Common myeloid progenitor, CD34-positive (primary cell): Measurements from ENCODE around the gene RASL11B.

ENCODE experiments used
- CTCF ChIA-PET: fragments of 350-600 bp; sonication (Branson Sonifier 250); formaldehyde crosslinking; loops from one replicate; lab custom pipeline; 2021; ENCODE audit warnings: antibody characterized with exemption; lab: Charles Lee
- POLR2A ChIA-PET: fragments of 350-600 bp; sonication (Branson Sonifier 250); formaldehyde crosslinking; loops from one replicate; lab custom pipeline; 2021; ENCODE audit warnings: antibody characterized with exemption; lab: Charles Lee
- DNase-seq, 3 donors: peaks; one replicate each; pipeline versions ENCODE4 v3.0.0 to v3.0.0-alpha.2; 2013
- H3K27ac ChIP-seq, 2 experiments: 1 replicate in 1 of 2; 2 replicates in 1 of 2; pipeline ENCODE4 v1.7.0; 2013; ENCODE audit warnings: inconsistent platforms in 2 of 2, low read length in 2 of 2, mild to moderate bottlenecking in 2 of 2, low read depth in 1 of 2, moderate library complexity in 1 of 2; ENCODE audit not compliant: severe bottlenecking in 2 of 2, insufficient read depth in 1 of 2, poor library complexity in 1 of 2
- H3K27me3 ChIP-seq, 5 experiments: replicated peaks in 2 of 5; 1 replicate in 3 of 5; 2 replicates in 2 of 5; pipeline versions ENCODE4 v1.6.1 to v1.7.0; 2013; ENCODE audit warnings: low read length in 4 of 5, mild to moderate bottlenecking in 2 of 5, moderate library complexity in 2 of 5, inconsistent platforms in 1 of 5; ENCODE audit not compliant: insufficient read depth in 5 of 5, control insufficient read depth in 4 of 5
- H3K36me3 ChIP-seq, 4 experiments: 1 replicate in 2 of 4; 2 replicates in 2 of 4; pipeline versions ENCODE4 v1.6.1 to v1.7.0; 2013; ENCODE audit warnings: low read length in 3 of 4, control low read depth in 1 of 4, mild to moderate bottlenecking in 1 of 4; ENCODE audit not compliant: control insufficient read depth in 4 of 4, insufficient read depth in 4 of 4
- H3K4me1 ChIP-seq, 4 experiments: 1 replicate in 3 of 4; 2 replicates in 1 of 4; pipeline versions ENCODE4 v1.6.1 to v1.7.1; 2013; ENCODE audit warnings: low read length in 3 of 4, mild to moderate bottlenecking in 3 of 4, control low read depth in 1 of 4, inconsistent platforms in 1 of 4, moderate library complexity in 1 of 4; ENCODE audit not compliant: control insufficient read depth in 4 of 4, insufficient read depth in 4 of 4; ENCODE audit errors: control extremely low read depth in 1 of 4
- H3K4me3 ChIP-seq, 7 experiments: 1 replicate in 4 of 7; 2 replicates in 3 of 7; pipeline versions ENCODE4 v1.5.1 to v1.7.0; 2013; ENCODE audit warnings: mild to moderate bottlenecking in 7 of 7, low read length in 6 of 7, moderate library complexity in 6 of 7, inconsistent platforms in 2 of 7, low read depth in 2 of 7, control low read depth in 1 of 7; ENCODE audit not compliant: insufficient read depth in 4 of 7, control insufficient read depth in 1 of 7; ENCODE audit errors: extremely low read depth in 1 of 7
- H3K9me3 ChIP-seq, 5 experiments: 1 replicate in 4 of 5; 2 replicates in 1 of 5; pipeline versions ENCODE4 v1.6.1 to v1.7.1; 2013; ENCODE audit warnings: low read length in 4 of 5, mild to moderate bottlenecking in 2 of 5, inconsistent platforms in 1 of 5, low read depth in 1 of 5, moderate library complexity in 1 of 5; ENCODE audit not compliant: control insufficient read depth in 4 of 5, insufficient read depth in 2 of 5; ENCODE audit errors: control extremely low read depth in 1 of 5
- WGBS: methylation state at CpG from one replicate; pipeline ENCODE4 v1.1.5; 2013; ENCODE audit not compliant: insufficient coverage; 5-methylcytosine and 5-hydroxymethylcytosine counted together

The RASL11B gene

GRCh38 chr4:52880994-52881393, 18.9 kb downstream of the RASL11B start:
- Histone ChIP-seq H3K4me3 (no peak overlapping the region), H3K9me3 (no peaks in the 10 kb centered on the region), H3K4me1 (peaks cover 0 to 7% (median 0%) of the 10 kb centered on the region in 4 experiments), H3K36me3 (peaks cover 0 to 6% (median 2%) of the 10 kb centered on the region in 4 experiments), H3K27me3 (no peaks in the 10 kb centered on the region), H3K27ac (no peak overlapping the region)
- CTCF ChIA-PET = no interaction called here
- POLR2A ChIA-PET = no interaction called here
- 86% methylated on average over 1 of the region's 1 CpG for WGBS
- DNase-seq = no peak

GRCh38 chr4:52883183-52883621, 21.1 kb downstream of the RASL11B start:
- H3K27me3 ChIP-seq = no peaks in the 10 kb centered on the region
- DNase-seq = no peak
- 94% methylated on average over 4 of the region's 4 CpGs for WGBS

GRCh38 chr4:52883707-52884669, 21.9 kb downstream of the RASL11B start:
- Histone ChIP-seq H3K36me3 (peaks cover 0 to 15% (median 4%) of the 10 kb centered on the region in 4 experiments), H3K4me3 (no peak overlapping the region), H3K9me3 (peaks cover 0 to 7% (median 5%) of the 10 kb centered on the region in 5 experiments), H3K4me1 (peaks cover 0 to 2% (median 0%) of the 10 kb centered on the region in 4 experiments), H3K27me3 (no peaks in the 10 kb centered on the region), H3K27ac (no peak overlapping the region)
- POLR2A ChIA-PET = no interaction called here
- WGBS = 98% methylated on average over 4 of the region's 4 CpGs
- CTCF ChIA-PET = interaction anchor here (0.5 kb wide), 1 partner anchor 51 kb away, joined by 3 read pairs; no protein-coding TSS in a partner anchor
- DNase-seq = no peak

More at GRCh38 chr4:52883183-52883621, 21.1 kb downstream of the RASL11B start:
- Histone ChIP-seq H3K36me3 (peaks cover 0 to 15% (median 3%) of the 10 kb centered on the region in 4 experiments), H3K4me3 (no peak overlapping the region), H3K27ac (no peak overlapping the region), H3K9me3 (peaks cover 0 to 7% (median 4%) of the 10 kb centered on the region in 5 experiments), H3K4me1 (peaks cover 0 to 2% (median 0%) of the 10 kb centered on the region in 4 experiments)
- ChIA-PET CTCF (interaction anchor here (0.5 kb wide), 1 partner anchor 50 kb away, joined by 3 read pairs; no protein-coding TSS in a partner anchor), POLR2A (no interaction called here)

DNA sequence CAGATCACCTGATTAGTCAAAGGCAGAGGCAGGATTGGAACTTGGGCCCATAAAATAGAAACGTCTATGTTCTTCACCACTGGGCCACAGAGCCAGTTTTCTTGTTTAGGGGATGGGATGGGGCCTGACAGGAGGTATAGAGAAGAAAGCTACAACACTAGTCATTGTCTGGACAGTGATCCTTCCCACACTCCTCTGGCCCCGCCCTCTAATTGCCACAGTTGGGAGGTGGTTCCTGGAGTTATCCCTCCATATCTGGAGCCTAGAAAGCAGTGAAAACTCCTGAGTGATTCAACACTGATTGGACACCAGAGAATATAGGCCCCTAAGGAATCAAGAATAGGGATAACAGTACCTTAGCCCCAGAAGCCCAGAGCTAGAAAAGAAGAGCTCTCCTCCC, 22.9 kb downstream of the RASL11B start:
- H3K9me3 ChIP-seq = peaks cover 0 to 7% (median 5%) of the 10 kb centered on the region in 5 experiments
- H3K36me3 ChIP-seq = peaks cover 0 to 15% (median 4%) of the 10 kb centered on the region in 4 experiments
- ChIA-PET CTCF (no interaction called here), POLR2A (no interaction called here)
- H3K27ac ChIP-seq = no peak overlapping the region
- peaks cover 0 to 2% (median 0%) of the 10 kb centered on the region in 4 experiments for H3K4me1 ChIP-seq
- 88% methylated on average over 2 of the region's 2 CpGs for WGBS
- DNase-seq = no peak
- H3K4me3 ChIP-seq = no peak overlapping the region
- H3K27me3 ChIP-seq = no peaks in the 10 kb centered on the region

DNA sequence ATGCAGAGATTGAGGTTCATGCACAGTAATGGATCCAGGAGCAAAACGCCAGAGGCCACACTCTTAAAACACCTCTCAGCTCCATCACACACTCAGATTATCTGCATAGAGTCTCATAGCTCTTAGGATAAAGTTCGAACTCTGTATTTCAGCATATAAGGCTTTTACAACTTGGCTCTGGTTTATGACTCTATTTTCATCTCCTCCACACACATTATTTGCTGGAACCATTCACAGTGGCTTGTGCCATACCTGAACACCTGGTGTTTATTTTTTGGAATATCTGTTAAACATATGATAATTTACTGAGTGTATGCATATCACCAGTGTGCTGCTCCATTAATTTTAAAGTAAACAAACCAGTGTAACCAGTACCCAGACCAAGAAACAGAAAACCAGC, 27.2 kb downstream of the RASL11B start:
- peaks cover 0 to 15% (median 2%) of the 10 kb centered on the region in 4 experiments for H3K36me3 ChIP-seq
- CTCF ChIA-PET = no interaction called here
- no peaks in the 10 kb centered on the region for H3K27me3 ChIP-seq
- 95% methylated on average over 2 of the region's 2 CpGs for WGBS
- POLR2A ChIA-PET = no interaction called here
- H3K27ac ChIP-seq = no peak overlapping the region
- DNase-seq = no peak
- H3K9me3 ChIP-seq = peaks cover 0 to 7% (median 5%) of the 10 kb centered on the region in 5 experiments
- no peak overlapping the region for H3K4me3 ChIP-seq
- no peaks in the 10 kb centered on the region for H3K4me1 ChIP-seq

DNA sequence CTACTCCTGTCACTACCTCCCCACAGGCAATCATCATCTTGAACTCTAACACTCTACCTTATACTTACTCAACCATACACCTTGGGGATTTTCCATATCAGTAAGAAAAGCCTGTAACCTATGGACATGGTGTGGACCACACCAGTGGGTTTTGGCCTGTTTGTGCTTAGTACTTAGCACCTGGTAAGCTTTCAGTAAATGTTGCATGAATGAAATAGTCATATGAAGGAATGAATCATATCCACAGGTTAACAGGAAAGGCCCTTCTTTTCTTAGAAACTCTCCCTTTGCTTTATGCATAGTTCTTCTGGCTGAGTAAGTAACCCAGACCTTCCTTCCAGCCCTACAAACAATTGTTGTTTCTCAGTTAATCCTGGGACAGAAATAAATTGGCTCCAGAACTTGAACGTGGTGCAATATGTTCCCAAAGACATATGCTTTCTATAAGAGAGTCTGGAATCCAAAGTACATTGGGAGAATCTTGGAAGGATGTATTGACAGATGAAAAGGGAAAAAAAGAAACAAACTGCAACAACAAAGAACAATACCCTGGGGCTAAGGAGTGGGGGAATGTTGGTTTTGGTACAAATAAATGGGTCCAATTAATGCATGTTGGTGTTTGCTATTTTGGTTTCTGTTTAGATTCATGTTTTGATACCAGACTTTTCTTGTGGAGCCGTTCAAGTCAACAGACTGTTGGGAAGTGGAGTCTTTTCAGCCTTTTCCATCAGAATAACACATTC, 27.8 kb downstream of the RASL11B start:
- peaks cover 0 to 7% (median 5%) of the 10 kb centered on the region in 5 experiments for H3K9me3 ChIP-seq
- no CpG with 5 or more reads among the region's 2 CpGs for WGBS
- ChIA-PET CTCF (no interaction called here), POLR2A (no interaction called here)
- H3K36me3 ChIP-seq = peaks cover 0 to 15% (median 1%) of the 10 kb centered on the region in 4 experiments
- no peak overlapping the region for H3K27ac ChIP-seq
- no peaks in the 10 kb centered on the region for H3K27me3 ChIP-seq
- no peak for DNase-seq
- H3K4me1 ChIP-seq = no peaks in the 10 kb centered on the region
- no peak overlapping the region for H3K4me3 ChIP-seq
